Osteoblast (primary cell): ENCODE results near the gene USP49. TPM values are rescaled to one million over a fixed set of nuclear protein-coding genes. Genes with fewer than 3 reads are reported as not detected.

Experiments
- DNase-seq: peaks from one replicate; pipeline ENCODE4 v3.0.0; 2011; ENCODE audit warnings: low spot score, mixed read lengths; ENCODE audit not compliant: insufficient read length; ENCODE audit errors: missing footprints
- H2AFZ ChIP-seq: 2 replicates; pipeline ENCODE4 v1.6.0; 2011; ENCODE audit warnings: mild to moderate bottlenecking, low read length
- H3K27ac ChIP-seq: 2 replicates; pipeline ENCODE4 v1.5.1; 2011; ENCODE audit warnings: mild to moderate bottlenecking, low read depth, low read length, moderate library complexity
- H3K27me3 ChIP-seq: 2 replicates; pipeline ENCODE4 v1.6.0; 2012; ENCODE audit warnings: mild to moderate bottlenecking, control low read depth, inconsistent platforms, low read length, moderate library complexity; ENCODE audit not compliant: insufficient read depth
- H3K36me3 ChIP-seq: 2 replicates; pipeline ENCODE4 v1.5.1; 2011; ENCODE audit warnings: mild to moderate bottlenecking, low read length, control low read depth, moderate library complexity; ENCODE audit not compliant: insufficient read depth
- H3K4me1 ChIP-seq: 2 replicates; pipeline ENCODE4 v1.5.1; 2011; ENCODE audit warnings: mild to moderate bottlenecking, low read length, control low read depth, moderate library complexity; ENCODE audit not compliant: insufficient read depth
- H3K4me2 ChIP-seq: 2 replicates; pipeline ENCODE4 v1.6.0; 2011; ENCODE audit warnings: mild to moderate bottlenecking, low read length; ENCODE audit not compliant: insufficient read depth
- H3K4me3 ChIP-seq: fragments of 200-600 bp; sonication (generic); 3 replicates; pipeline ENCODE4 v1.5.1; 2012; ENCODE audit warnings: mild to moderate bottlenecking, low read length, inconsistent platforms; ENCODE audit not compliant: insufficient read depth
- H3K79me2 ChIP-seq: 2 replicates; pipeline ENCODE4 v1.6.0; 2012; ENCODE audit warnings: mild to moderate bottlenecking, low read length, control low read depth, inconsistent platforms; ENCODE audit not compliant: insufficient read depth
- H3K9me3 ChIP-seq: 2 replicates; pipeline ENCODE4 v1.5.1; 2011; ENCODE audit warnings: low read depth, low read length, control low read depth
- H4K20me1 ChIP-seq: 2 replicates; pipeline ENCODE4 v1.6.0; 2012; ENCODE audit warnings: mild to moderate bottlenecking, low read length, control low read depth; ENCODE audit not compliant: insufficient read depth
- CTCF ChIP-seq: IDR thresholded peaks from 2 replicates; pipeline ENCODE4 v1.5.1; 2011; ENCODE audit warnings: mild to moderate bottlenecking, low read depth, low read length, moderate library complexity; ENCODE audit errors: extremely low read depth
- total RNA-seq: library from RNA; depleted of rRNA; stranded (reverse); fragments of >200 nt; gene quantifications from 2 replicates; pipeline ENCODE4 v1.2.3, GENCODE V29; 2012

Gene USP49
- total RNA-seq, 1 donor: 3.6 TPM

DNA sequence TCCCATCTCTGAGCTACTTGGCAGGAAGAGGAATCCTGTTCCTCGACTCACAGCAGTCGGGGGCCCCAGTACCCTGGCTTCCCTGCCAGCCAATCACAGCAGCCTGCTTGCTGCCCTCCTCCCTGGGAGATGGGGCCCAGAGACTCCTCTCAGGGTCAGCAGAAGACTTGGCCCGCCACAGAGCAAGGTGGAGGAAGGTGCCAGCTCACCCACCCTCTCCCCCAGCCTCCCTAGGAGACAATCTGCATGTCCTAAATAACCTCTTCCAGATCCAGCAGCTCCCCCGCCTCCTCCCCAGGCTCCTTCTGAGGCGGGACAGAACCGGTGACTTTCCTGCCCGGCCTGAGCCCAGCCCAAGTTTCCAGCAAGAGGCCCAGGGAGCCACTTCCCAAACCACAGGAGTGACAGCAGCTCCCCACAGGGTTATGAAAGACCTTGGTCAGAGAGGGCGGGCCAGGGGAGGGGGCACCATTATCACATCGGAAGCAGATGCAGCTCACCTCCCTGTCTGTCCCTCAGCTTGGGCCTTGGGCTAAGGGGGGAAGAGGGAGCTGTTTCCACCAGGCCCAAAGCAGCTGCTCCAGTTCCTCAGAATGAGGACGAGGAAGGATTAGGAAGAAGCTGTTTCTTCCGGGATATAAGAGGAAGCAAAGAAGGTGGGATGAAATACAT lies 44.1 kb upstream of the USP49 start:
- Histone ChIP-seq H3K79me2 (peaks cover 49% of the 10 kb centered on the region), H3K4me2 (peak overlapping the region; percentile 97), H2AFZ (no peak overlapping the region), H4K20me1 (peaks cover 49% of the 10 kb centered on the region), H3K4me3 (peak overlapping the region; percentile 95), H3K27me3 (no peaks in the 10 kb centered on the region), H3K27ac (peak overlapping the region; percentile 45), H3K36me3 (peaks cover 34% of the 10 kb centered on the region), H3K9me3 (no peaks in the 10 kb centered on the region), H3K4me1 (peaks cover 51% of the 10 kb centered on the region)
- DNase-seq: peak; percentile 74
- TF ChIP-seq CTCF: no peak

DNA sequence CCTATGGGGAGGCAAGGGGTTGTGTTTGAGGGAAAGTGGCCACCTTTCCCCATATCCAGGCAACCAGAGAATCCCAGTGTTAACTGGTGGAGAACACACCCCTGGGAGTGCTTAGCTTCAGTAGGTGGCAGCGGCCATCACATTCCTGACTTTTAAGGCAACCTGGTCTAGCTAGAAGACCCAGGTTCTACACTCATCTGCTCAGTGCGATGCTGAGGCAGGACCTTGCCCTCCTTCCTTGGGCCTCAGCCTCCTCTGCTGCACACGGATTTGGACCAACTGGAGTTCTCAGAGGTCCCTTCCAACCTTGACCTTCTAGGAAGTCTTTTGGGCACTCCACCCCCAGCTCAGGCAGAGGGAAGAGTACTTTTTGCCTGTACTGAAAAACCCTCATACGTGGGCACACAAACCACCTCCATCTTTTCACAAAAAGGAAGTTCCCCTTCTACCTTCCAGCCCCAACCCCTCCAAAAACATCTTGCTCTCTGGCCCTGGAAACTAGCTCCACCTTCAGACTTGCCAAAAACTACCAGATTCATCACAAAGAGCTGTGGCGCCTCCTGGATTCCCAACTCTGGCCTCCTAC lies 43.5 kb upstream of the USP49 start:
- no peaks in the 10 kb centered on the region for H3K9me3 ChIP-seq
- peaks cover 49% of the 10 kb centered on the region for H3K79me2 ChIP-seq
- TF ChIP-seq CTCF: no peak
- H4K20me1 ChIP-seq: peaks cover 49% of the 10 kb centered on the region
- no peak overlapping the region for H3K4me3 ChIP-seq
- peak overlapping the region; percentile 97 for H3K4me2 ChIP-seq
- no peak for DNase-seq
- peaks cover 51% of the 10 kb centered on the region for H3K4me1 ChIP-seq
- H3K27ac ChIP-seq: peak overlapping the region; percentile 45
- peaks cover 38% of the 10 kb centered on the region for H3K36me3 ChIP-seq
- no peaks in the 10 kb centered on the region for H3K27me3 ChIP-seq
- H2AFZ ChIP-seq: no peak overlapping the region

DNA sequence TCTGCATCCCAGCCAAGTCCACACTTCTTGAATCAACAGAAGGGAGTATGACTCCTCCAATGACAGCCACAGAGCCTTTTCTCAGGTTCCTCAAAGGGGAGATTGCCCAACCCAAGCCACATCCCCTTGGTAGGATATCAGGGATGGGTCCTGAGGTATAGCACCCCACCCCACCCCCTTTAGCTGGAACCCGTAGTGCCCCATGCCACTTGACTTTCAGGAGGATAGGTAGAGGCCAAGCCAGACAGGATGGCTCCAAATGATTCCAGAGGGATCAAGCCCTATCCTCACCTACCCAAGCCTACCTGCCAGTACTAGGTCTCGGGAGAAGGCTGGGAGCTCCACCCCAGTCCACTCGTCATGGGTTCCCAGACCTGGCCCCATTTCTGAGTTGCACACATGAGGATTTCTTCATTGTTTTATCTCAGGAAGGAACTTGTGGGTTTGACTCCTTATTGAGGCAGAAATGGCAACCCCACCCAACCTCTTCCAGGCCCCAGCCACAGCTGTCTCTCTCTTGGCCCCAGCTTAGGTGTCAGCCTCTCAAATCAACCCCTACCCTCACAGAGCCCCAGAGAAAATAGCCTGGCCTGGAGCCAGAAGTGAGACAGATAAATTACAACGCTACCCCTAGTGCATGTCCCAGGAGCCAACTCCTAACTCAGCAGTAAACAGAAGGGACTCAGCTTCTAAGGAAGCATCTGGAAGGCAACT lies 42.8 kb upstream of the USP49 start:
- Histone ChIP-seq H3K27ac (no peak overlapping the region), H3K9me3 (no peaks in the 10 kb centered on the region), H3K27me3 (no peaks in the 10 kb centered on the region), H3K4me2 (no peak overlapping the region), H3K36me3 (peaks cover 43% of the 10 kb centered on the region), H3K4me3 (no peak overlapping the region), H3K4me1 (peaks cover 51% of the 10 kb centered on the region), H3K79me2 (peaks cover 49% of the 10 kb centered on the region), H2AFZ (no peak overlapping the region), H4K20me1 (peaks cover 49% of the 10 kb centered on the region)
- no peak for TF ChIP-seq CTCF
- DNase-seq: no peak

GRCh38 chr6:41937472-41937860 lies 42.3 kb upstream of the USP49 start:
- Histone ChIP-seq H3K27ac (no peak overlapping the region), H2AFZ (no peak overlapping the region), H3K4me2 (no peak overlapping the region), H3K79me2 (peaks cover 49% of the 10 kb centered on the region), H3K4me1 (peaks cover 49% of the 10 kb centered on the region), H3K36me3 (peaks cover 48% of the 10 kb centered on the region), H4K20me1 (peaks cover 49% of the 10 kb centered on the region), H3K9me3 (no peaks in the 10 kb centered on the region), H3K27me3 (no peaks in the 10 kb centered on the region), H3K4me3 (no peak overlapping the region)
- no peak for TF ChIP-seq CTCF
- no peak for DNase-seq
